Neural cell (in vitro differentiated cells): ENCODE data around the gene RNF157.

Experiments used
- EZH2 ChIP-seq: fragments of 200-600, 300-800 bp; shearing (Covaris generic), sonication (generic); IDR thresholded peaks from 2 replicates; pipeline ENCODE4 v1.6.1; 2014; ENCODE audit warnings: antibody characterized with exemption, low read length, borderline replicate concordance, mild to moderate bottlenecking; ENCODE audit not compliant: insufficient read depth, poor library complexity, severe bottlenecking
- MXI1 ChIP-seq: fragments of 450-650 bp; conservative IDR thresholded peaks from 2 replicates; pipeline ENCODE4 v1.6.1; 2014; ENCODE audit warnings: antibody characterized with exemption, mild to moderate bottlenecking; ENCODE audit not compliant: poor library complexity, severe bottlenecking
- POLR2AphosphoS5 ChIP-seq: IDR thresholded peaks from 2 replicates; pipeline ENCODE4 v1.6.1; 2012
- RAD21 ChIP-seq: fragments of 450-650 bp; conservative IDR thresholded peaks from 2 replicates; pipeline ENCODE4 v1.6.1; 2014; ENCODE audit warnings: antibody characterized with exemption, mild to moderate bottlenecking, moderate library complexity
- SMC3 ChIP-seq: fragments of 450-650 bp; conservative IDR thresholded peaks from 2 replicates; pipeline ENCODE4 v1.6.1; 2014; ENCODE audit warnings: antibody characterized with exemption, mild to moderate bottlenecking, moderate library complexity; ENCODE audit not compliant: poor library complexity
- TAF1 ChIP-seq: IDR thresholded peaks from 2 replicates; pipeline ENCODE4 v1.6.1; 2012; ENCODE audit warnings: low read depth
- TF ChIP-seq, protein P1 (sequence below): fragments of 450-650 bp; IDR thresholded peaks from 2 replicates; pipeline ENCODE4 v1.5.1; 2014; ENCODE audit warnings: antibody characterized with exemption, mild to moderate bottlenecking, moderate library complexity; ENCODE audit not compliant: poor library complexity, severe bottlenecking
- TF ChIP-seq, protein P2 (sequence below): IDR thresholded peaks from 2 replicates; pipeline ENCODE4 v1.6.1; 2012; ENCODE audit warnings: borderline replicate concordance

GRCh38 chr17:76125922-76126321 lies 114.4 kb downstream of the RNF157 start:
- TF ChIP-seq POLR2AphosphoS5 (no peak), EZH2 (no peak), SMC3 (no peak), TAF1 (no peak), RAD21 (no peak), MXI1 (no peak)
- TF ChIP-seq, protein P1, sequence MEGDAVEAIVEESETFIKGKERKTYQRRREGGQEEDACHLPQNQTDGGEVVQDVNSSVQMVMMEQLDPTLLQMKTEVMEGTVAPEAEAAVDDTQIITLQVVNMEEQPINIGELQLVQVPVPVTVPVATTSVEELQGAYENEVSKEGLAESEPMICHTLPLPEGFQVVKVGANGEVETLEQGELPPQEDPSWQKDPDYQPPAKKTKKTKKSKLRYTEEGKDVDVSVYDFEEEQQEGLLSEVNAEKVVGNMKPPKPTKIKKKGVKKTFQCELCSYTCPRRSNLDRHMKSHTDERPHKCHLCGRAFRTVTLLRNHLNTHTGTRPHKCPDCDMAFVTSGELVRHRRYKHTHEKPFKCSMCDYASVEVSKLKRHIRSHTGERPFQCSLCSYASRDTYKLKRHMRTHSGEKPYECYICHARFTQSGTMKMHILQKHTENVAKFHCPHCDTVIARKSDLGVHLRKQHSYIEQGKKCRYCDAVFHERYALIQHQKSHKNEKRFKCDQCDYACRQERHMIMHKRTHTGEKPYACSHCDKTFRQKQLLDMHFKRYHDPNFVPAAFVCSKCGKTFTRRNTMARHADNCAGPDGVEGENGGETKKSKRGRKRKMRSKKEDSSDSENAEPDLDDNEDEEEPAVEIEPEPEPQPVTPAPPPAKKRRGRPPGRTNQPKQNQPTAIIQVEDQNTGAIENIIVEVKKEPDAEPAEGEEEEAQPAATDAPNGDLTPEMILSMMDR = no peak
- TF ChIP-seq, protein P2, sequence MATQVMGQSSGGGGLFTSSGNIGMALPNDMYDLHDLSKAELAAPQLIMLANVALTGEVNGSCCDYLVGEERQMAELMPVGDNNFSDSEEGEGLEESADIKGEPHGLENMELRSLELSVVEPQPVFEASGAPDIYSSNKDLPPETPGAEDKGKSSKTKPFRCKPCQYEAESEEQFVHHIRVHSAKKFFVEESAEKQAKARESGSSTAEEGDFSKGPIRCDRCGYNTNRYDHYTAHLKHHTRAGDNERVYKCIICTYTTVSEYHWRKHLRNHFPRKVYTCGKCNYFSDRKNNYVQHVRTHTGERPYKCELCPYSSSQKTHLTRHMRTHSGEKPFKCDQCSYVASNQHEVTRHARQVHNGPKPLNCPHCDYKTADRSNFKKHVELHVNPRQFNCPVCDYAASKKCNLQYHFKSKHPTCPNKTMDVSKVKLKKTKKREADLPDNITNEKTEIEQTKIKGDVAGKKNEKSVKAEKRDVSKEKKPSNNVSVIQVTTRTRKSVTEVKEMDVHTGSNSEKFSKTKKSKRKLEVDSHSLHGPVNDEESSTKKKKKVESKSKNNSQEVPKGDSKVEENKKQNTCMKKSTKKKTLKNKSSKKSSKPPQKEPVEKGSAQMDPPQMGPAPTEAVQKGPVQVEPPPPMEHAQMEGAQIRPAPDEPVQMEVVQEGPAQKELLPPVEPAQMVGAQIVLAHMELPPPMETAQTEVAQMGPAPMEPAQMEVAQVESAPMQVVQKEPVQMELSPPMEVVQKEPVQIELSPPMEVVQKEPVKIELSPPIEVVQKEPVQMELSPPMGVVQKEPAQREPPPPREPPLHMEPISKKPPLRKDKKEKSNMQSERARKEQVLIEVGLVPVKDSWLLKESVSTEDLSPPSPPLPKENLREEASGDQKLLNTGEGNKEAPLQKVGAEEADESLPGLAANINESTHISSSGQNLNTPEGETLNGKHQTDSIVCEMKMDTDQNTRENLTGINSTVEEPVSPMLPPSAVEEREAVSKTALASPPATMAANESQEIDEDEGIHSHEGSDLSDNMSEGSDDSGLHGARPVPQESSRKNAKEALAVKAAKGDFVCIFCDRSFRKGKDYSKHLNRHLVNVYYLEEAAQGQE = no peak
